Loucy (cell line): ENCODE data around the gene RPL29.
"Not testable (repeated sequence)": the region's sequence is repeated elsewhere in the genome, so short reads cannot be mapped to it uniquely, and the experiment has no call there.

ENCODE experiments used
- H2AFZ ChIP-seq: fragments of 200-600 bp; sonication (generic); 2 replicates; pipeline ENCODE4 v1.6.0; 2016; ENCODE audit warnings: antibody characterized with exemption, mild to moderate bottlenecking, low read length, moderate library complexity
- H3F3A ChIP-seq: fragments of 200-600 bp; 2 replicates; pipeline ENCODE4 v1.6.0; 2016; ENCODE audit warnings: antibody characterized with exemption, low read depth, mild to moderate bottlenecking
- H3K27me3 ChIP-seq: fragments of 200-600 bp; sonication (generic); 2 replicates; pipeline ENCODE4 v1.6.1; 2014; ENCODE audit warnings: low read length, mild to moderate bottlenecking; ENCODE audit not compliant: insufficient read depth, poor library complexity, severe bottlenecking
- H3K36me3 ChIP-seq: fragments of 200-600 bp; sonication (generic); 2 replicates; pipeline ENCODE4 v1.6.1; 2016; ENCODE audit warnings: low read length; ENCODE audit not compliant: insufficient read depth
- H3K4me1 ChIP-seq: fragments of 200-600 bp; sonication (generic); 2 replicates; pipeline ENCODE4 v1.5.1; 2014; ENCODE audit warnings: low read length, mild to moderate bottlenecking; ENCODE audit not compliant: insufficient read depth, poor library complexity, severe bottlenecking
- H3K4me2 ChIP-seq: fragments of 200-600 bp; sonication (generic); 2 replicates; pipeline ENCODE4 v1.6.0; 2014; ENCODE audit warnings: antibody characterized with exemption, low read length, low read depth, mild to moderate bottlenecking; ENCODE audit not compliant: poor library complexity, severe bottlenecking
- H3K4me3 ChIP-seq: fragments of 200-600 bp; sonication (generic); 2 replicates; pipeline ENCODE4 v1.5.1; 2014; ENCODE audit warnings: low read length, mild to moderate bottlenecking, mixed read lengths; ENCODE audit not compliant: poor library complexity, severe bottlenecking
- H3K79me2 ChIP-seq: fragments of 200-600 bp; sonication (generic); 2 replicates; pipeline ENCODE4 v1.6.1; 2014; ENCODE audit warnings: low read length; ENCODE audit not compliant: insufficient read depth
- H3K9ac ChIP-seq: fragments of 200-600 bp; sonication (generic); 2 replicates; pipeline ENCODE4 v1.6.0; 2014; ENCODE audit warnings: mild to moderate bottlenecking, low read depth, low read length, moderate library complexity; ENCODE audit not compliant: poor library complexity, severe bottlenecking
- H3K9me2 ChIP-seq: fragments of 200-600 bp; sonication (generic); replicated peaks from 2 replicates; pipeline ENCODE4 v1.6.1; 2016; ENCODE audit warnings: low read depth, low read length, mixed read lengths
- H3K9me3 ChIP-seq: fragments of 200-600 bp; sonication (generic); 2 replicates; pipeline ENCODE4 v1.6.1; 2014; ENCODE audit warnings: mild to moderate bottlenecking, antibody characterized with exemption, low read length, low read depth; ENCODE audit not compliant: insufficient read depth
- H4K20me1 ChIP-seq: fragments of 200-600 bp; sonication (generic); 2 replicates; pipeline ENCODE4 v1.6.0; 2014; ENCODE audit warnings: antibody characterized with exemption, low read length, mild to moderate bottlenecking; ENCODE audit not compliant: insufficient read depth, poor library complexity, severe bottlenecking
- EZH2phosphoT487 ChIP-seq: fragments of 200-600 bp; IDR thresholded peaks from 2 replicates; pipeline ENCODE4 v1.6.1; 2018; ENCODE audit warnings: antibody characterized with exemption, mild to moderate bottlenecking, moderate library complexity, borderline replicate concordance
- TF ChIP-seq, protein P1 (sequence below): fragments of 200-600 bp; sonication (generic); conservative IDR thresholded peaks from 2 replicates; pipeline ENCODE4 v1.5.1; 2014; ENCODE audit warnings: mild to moderate bottlenecking, antibody characterized with exemption, low read length

The RPL29 gene

DNA sequence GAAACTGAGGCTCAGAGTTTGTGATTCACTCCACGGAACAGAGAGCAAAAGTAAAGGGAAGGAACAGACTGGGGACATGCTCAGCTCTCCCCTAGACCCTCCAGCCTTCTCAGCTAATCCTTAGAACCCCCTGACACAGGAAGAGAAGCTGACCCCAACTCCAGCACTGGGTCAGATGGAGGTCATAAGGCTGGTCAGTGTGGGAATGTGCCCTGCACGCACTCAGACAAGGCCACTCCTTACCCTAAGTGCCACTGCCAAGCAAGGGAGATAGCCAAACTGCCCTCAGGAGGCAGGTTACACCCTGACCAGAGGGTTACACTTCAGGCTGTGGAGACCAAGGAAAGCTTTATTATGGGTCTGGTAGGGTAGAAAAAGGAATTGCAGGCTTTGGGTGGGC is 1.2 kb downstream of the RPL29 start:
- peaks cover 46% of the 10 kb centered on the region for H3K79me2 ChIP-seq
- H3F3A ChIP-seq, result no peaks in the 10 kb centered on the region
- H3K36me3 ChIP-seq, result peaks cover 28% of the 10 kb centered on the region; the same call in 1 of the 2 replicates
- no peak for TF ChIP-seq EZH2phosphoT487
- TF ChIP-seq, protein P1, sequence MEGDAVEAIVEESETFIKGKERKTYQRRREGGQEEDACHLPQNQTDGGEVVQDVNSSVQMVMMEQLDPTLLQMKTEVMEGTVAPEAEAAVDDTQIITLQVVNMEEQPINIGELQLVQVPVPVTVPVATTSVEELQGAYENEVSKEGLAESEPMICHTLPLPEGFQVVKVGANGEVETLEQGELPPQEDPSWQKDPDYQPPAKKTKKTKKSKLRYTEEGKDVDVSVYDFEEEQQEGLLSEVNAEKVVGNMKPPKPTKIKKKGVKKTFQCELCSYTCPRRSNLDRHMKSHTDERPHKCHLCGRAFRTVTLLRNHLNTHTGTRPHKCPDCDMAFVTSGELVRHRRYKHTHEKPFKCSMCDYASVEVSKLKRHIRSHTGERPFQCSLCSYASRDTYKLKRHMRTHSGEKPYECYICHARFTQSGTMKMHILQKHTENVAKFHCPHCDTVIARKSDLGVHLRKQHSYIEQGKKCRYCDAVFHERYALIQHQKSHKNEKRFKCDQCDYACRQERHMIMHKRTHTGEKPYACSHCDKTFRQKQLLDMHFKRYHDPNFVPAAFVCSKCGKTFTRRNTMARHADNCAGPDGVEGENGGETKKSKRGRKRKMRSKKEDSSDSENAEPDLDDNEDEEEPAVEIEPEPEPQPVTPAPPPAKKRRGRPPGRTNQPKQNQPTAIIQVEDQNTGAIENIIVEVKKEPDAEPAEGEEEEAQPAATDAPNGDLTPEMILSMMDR, result no peak
- peak overlapping the region; percentile 98 for H3K4me3 ChIP-seq
- peak overlapping the region; percentile 99 for H3K9ac ChIP-seq
- no peak overlapping the region for H2AFZ ChIP-seq
- H4K20me1 ChIP-seq, result peaks cover 43% of the 10 kb centered on the region
- peaks cover 10% of the 10 kb centered on the region for H3K27me3 ChIP-seq
- no peaks in the 10 kb centered on the region for H3K9me2 ChIP-seq
- peaks cover 28% of the 10 kb centered on the region for H3K4me1 ChIP-seq
- H3K4me2 ChIP-seq, result peak overlapping the region; percentile 100
- H3K9me3 ChIP-seq, result no peaks in the 10 kb centered on the region

DNA sequence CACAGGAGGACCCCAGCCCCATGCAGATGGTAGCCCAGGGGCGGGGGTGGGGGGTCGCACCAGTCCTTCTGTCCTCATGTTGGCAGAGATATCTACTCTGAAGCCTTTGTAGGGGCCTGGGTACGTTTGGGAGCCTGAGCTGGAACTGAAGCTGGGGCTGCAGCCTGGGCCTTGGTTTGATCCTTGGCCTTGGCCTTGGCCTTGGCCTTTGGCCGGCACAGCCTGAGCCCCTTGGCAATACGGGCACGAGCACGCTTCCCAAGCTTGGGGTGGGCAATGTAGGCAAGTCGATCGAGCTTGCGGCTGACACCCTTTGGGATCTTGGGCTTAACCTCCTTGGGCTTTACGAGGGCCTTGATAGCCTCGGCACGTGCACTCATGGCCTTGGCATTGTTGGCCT is 2.0 kb downstream of the RPL29 start:
- H3K4me3 ChIP-seq, result peak overlapping the region; percentile 98
- H3K9me3 ChIP-seq, H3K9me2 ChIP-seq, H3F3A ChIP-seq, H2AFZ ChIP-seq: not testable (repeated sequence)
- peaks cover 43% of the 10 kb centered on the region for H4K20me1 ChIP-seq
- peak overlapping the region; percentile 99 for H3K9ac ChIP-seq
- peaks cover 10% of the 10 kb centered on the region for H3K27me3 ChIP-seq
- peak overlapping the region; percentile 100 for H3K4me2 ChIP-seq
- peaks cover 28% of the 10 kb centered on the region; the same call in 1 of the 2 replicates for H3K36me3 ChIP-seq
- peaks cover 46% of the 10 kb centered on the region for H3K79me2 ChIP-seq
- peaks cover 28% of the 10 kb centered on the region for H3K4me1 ChIP-seq

GRCh38 chr3:51992017-51992682 is 3.5 kb downstream of the RPL29 start:
- TF ChIP-seq EZH2phosphoT487, result no peak
- TF ChIP-seq, protein P1, result no peak
- Histone ChIP-seq H3K4me1 (peaks cover 28% of the 10 kb centered on the region), H3K9ac (peak overlapping the region; percentile 99), H3K4me3 (peak overlapping the region; percentile 45), H3K27me3 (peaks cover 10% of the 10 kb centered on the region), H2AFZ (no peak overlapping the region), H3K9me2 (no peaks in the 10 kb centered on the region), H4K20me1 (peaks cover 43% of the 10 kb centered on the region), H3K4me2 (peak overlapping the region; percentile 100), H3F3A (no peaks in the 10 kb centered on the region), H3K36me3 (peaks cover 28% of the 10 kb centered on the region; the same call in 1 of the 2 replicates), H3K79me2 (peaks cover 46% of the 10 kb centered on the region), H3K9me3 (no peaks in the 10 kb centered on the region)

GRCh38 chr3:51990501-51990971 is 5.2 kb downstream of the RPL29 start:
- not testable (repeated sequence) for H3K4me3 ChIP-seq
- H3K4me1 ChIP-seq, result peaks cover 25% of the 10 kb centered on the region

More at GRCh38 chr3:51990501-51990971, 5.2 kb downstream of the RPL29 start:
- H2AFZ ChIP-seq, H3K27me3 ChIP-seq, H3K9me2 ChIP-seq, H3K9me3 ChIP-seq, H3K9ac ChIP-seq, H3F3A ChIP-seq, H3K4me2 ChIP-seq: not testable (repeated sequence)
- Histone ChIP-seq H3K79me2 (peaks cover 44% of the 10 kb centered on the region), H3K36me3 (peaks cover 28% of the 10 kb centered on the region; the same call in 1 of the 2 replicates), H4K20me1 (peaks cover 42% of the 10 kb centered on the region)
